Loucy (cell line): ENCODE measurements around the gene PRKN.

Experiments
- H2AFZ ChIP-seq: fragments of 200-600 bp; sonication (generic); 2 replicates; pipeline ENCODE4 v1.6.0; 2016; ENCODE audit warnings: antibody characterized with exemption, mild to moderate bottlenecking, low read length, moderate library complexity
- H3F3A ChIP-seq: fragments of 200-600 bp; 2 replicates; pipeline ENCODE4 v1.6.0; 2016; ENCODE audit warnings: antibody characterized with exemption, low read depth, mild to moderate bottlenecking
- H3K27me3 ChIP-seq: fragments of 200-600 bp; sonication (generic); 2 replicates; pipeline ENCODE4 v1.6.1; 2014; ENCODE audit warnings: low read length, mild to moderate bottlenecking; ENCODE audit not compliant: insufficient read depth, poor library complexity, severe bottlenecking
- H3K36me3 ChIP-seq: fragments of 200-600 bp; sonication (generic); 2 replicates; pipeline ENCODE4 v1.6.1; 2016; ENCODE audit warnings: low read length; ENCODE audit not compliant: insufficient read depth
- H3K4me1 ChIP-seq: fragments of 200-600 bp; sonication (generic); 2 replicates; pipeline ENCODE4 v1.5.1; 2014; ENCODE audit warnings: low read length, mild to moderate bottlenecking; ENCODE audit not compliant: insufficient read depth, poor library complexity, severe bottlenecking
- H3K4me2 ChIP-seq: fragments of 200-600 bp; sonication (generic); 2 replicates; pipeline ENCODE4 v1.6.0; 2014; ENCODE audit warnings: antibody characterized with exemption, low read length, low read depth, mild to moderate bottlenecking; ENCODE audit not compliant: poor library complexity, severe bottlenecking
- H3K4me3 ChIP-seq: fragments of 200-600 bp; sonication (generic); 2 replicates; pipeline ENCODE4 v1.5.1; 2014; ENCODE audit warnings: low read length, mild to moderate bottlenecking, mixed read lengths; ENCODE audit not compliant: poor library complexity, severe bottlenecking
- H3K79me2 ChIP-seq: fragments of 200-600 bp; sonication (generic); 2 replicates; pipeline ENCODE4 v1.6.1; 2014; ENCODE audit warnings: low read length; ENCODE audit not compliant: insufficient read depth
- H3K9ac ChIP-seq: fragments of 200-600 bp; sonication (generic); 2 replicates; pipeline ENCODE4 v1.6.0; 2014; ENCODE audit warnings: mild to moderate bottlenecking, low read depth, low read length, moderate library complexity; ENCODE audit not compliant: poor library complexity, severe bottlenecking
- H3K9me2 ChIP-seq: fragments of 200-600 bp; sonication (generic); replicated peaks from 2 replicates; pipeline ENCODE4 v1.6.1; 2016; ENCODE audit warnings: low read depth, low read length, mixed read lengths
- H3K9me3 ChIP-seq: fragments of 200-600 bp; sonication (generic); 2 replicates; pipeline ENCODE4 v1.6.1; 2014; ENCODE audit warnings: mild to moderate bottlenecking, antibody characterized with exemption, low read length, low read depth; ENCODE audit not compliant: insufficient read depth
- H4K20me1 ChIP-seq: fragments of 200-600 bp; sonication (generic); 2 replicates; pipeline ENCODE4 v1.6.0; 2014; ENCODE audit warnings: antibody characterized with exemption, low read length, mild to moderate bottlenecking; ENCODE audit not compliant: insufficient read depth, poor library complexity, severe bottlenecking
- CTCF ChIP-seq: fragments of 200-600 bp; sonication (generic); conservative IDR thresholded peaks from 2 replicates; pipeline ENCODE4 v1.5.1; 2014; ENCODE audit warnings: mild to moderate bottlenecking, antibody characterized with exemption, low read length
- EZH2phosphoT487 ChIP-seq: fragments of 200-600 bp; IDR thresholded peaks from 2 replicates; pipeline ENCODE4 v1.6.1; 2018; ENCODE audit warnings: antibody characterized with exemption, mild to moderate bottlenecking, moderate library complexity, borderline replicate concordance

PRKN gene

GRCh38 chr6:162639951-162640350 lies 87.6 kb downstream of the PRKN start:
- H3K27me3 ChIP-seq: no peaks in the 10 kb centered on the region
- no peak for TF ChIP-seq CTCF
- TF ChIP-seq EZH2phosphoT487: no peak
- H3K4me2 ChIP-seq: no peak overlapping the region
- H3K9me3 ChIP-seq: no peaks in the 10 kb centered on the region; the same call in 1 of the 2 replicates
- H3F3A ChIP-seq: no peaks in the 10 kb centered on the region
- no peaks in the 10 kb centered on the region for H4K20me1 ChIP-seq
- H3K36me3 ChIP-seq: no peaks in the 10 kb centered on the region
- H3K4me1 ChIP-seq: no peaks in the 10 kb centered on the region
- no peaks in the 10 kb centered on the region for H3K9me2 ChIP-seq
- no peak overlapping the region for H2AFZ ChIP-seq
- no peaks in the 10 kb centered on the region for H3K79me2 ChIP-seq
- no peak overlapping the region for H3K9ac ChIP-seq
- no peak overlapping the region for H3K4me3 ChIP-seq

- H3K9me2 ChIP-seq: no peaks in the 10 kb centered on the region
- no peak overlapping the region for H3K9ac ChIP-seq
- H3F3A ChIP-seq: no peaks in the 10 kb centered on the region
- H3K4me3 ChIP-seq: no peak overlapping the region
- no peaks in the 10 kb centered on the region for H3K79me2 ChIP-seq
- no peaks in the 10 kb centered on the region; the same call in 1 of the 2 replicates for H3K9me3 ChIP-seq
- H3K36me3 ChIP-seq: no peaks in the 10 kb centered on the region
- H3K4me1 ChIP-seq: no peaks in the 10 kb centered on the region
- H4K20me1 ChIP-seq: no peaks in the 10 kb centered on the region
- H2AFZ ChIP-seq: no peak overlapping the region
- H3K4me2 ChIP-seq: no peak overlapping the region
- TF ChIP-seq CTCF: no peak
- no peak for TF ChIP-seq EZH2phosphoT487
- H3K27me3 ChIP-seq: no peaks in the 10 kb centered on the region
Observed at GRCh38 chr6:162638931-162639574, 88.5 kb downstream of the PRKN start.

- H3K27me3 ChIP-seq: no peaks in the 10 kb centered on the region
- no peak overlapping the region for H2AFZ ChIP-seq
- no peaks in the 10 kb centered on the region for H3K4me1 ChIP-seq
- no peaks in the 10 kb centered on the region for H4K20me1 ChIP-seq
- no peak overlapping the region for H3K4me2 ChIP-seq
- H3K9me2 ChIP-seq: no peaks in the 10 kb centered on the region
- H3K36me3 ChIP-seq: no peaks in the 10 kb centered on the region
- H3K4me3 ChIP-seq: no peak overlapping the region
- TF ChIP-seq CTCF (no peak), EZH2phosphoT487 (no peak)
- H3F3A ChIP-seq: no peaks in the 10 kb centered on the region
- no peak overlapping the region for H3K9ac ChIP-seq
- H3K9me3 ChIP-seq: no peaks in the 10 kb centered on the region; the same call in 1 of the 2 replicates
- H3K79me2 ChIP-seq: no peaks in the 10 kb centered on the region
Observed at GRCh38 chr6:162637317-162637716, 90.2 kb downstream of the PRKN start.
